Epithelial cell of prostate (primary cell): Measurements from ENCODE around the gene NUP35.
A peak's percentile ranks its signal among the peaks of the same experiment; 100 is the strongest.
"Not testable (repeated sequence)": the region's sequence is repeated elsewhere in the genome, so short reads cannot be mapped to it uniquely, and the experiment has no call there.

Source experiments
- DNase-seq: peaks from one replicate; pipeline ENCODE4 v3.0.0-alpha.2; 2011; ENCODE audit warnings: low read depth, low spot score
- H3K27ac ChIP-seq: fragments of 450-650 bp; 2 replicates; pipeline ENCODE4 v1.5.1; 2017; ENCODE audit warnings: mild to moderate bottlenecking

NUP35 gene

GRCh38 chr2:183126635-183127034 lies 2.4 kb downstream of the NUP35 start:
- DNase-seq = no peak
- no peak overlapping the region for H3K27ac ChIP-seq

- no peak overlapping the region for H3K27ac ChIP-seq
- DNase-seq = no peak
These were observed 9.8 kb downstream of the NUP35 start for GRCh38 chr2:183134016-183134415.

- no peak for DNase-seq
- no peak overlapping the region for H3K27ac ChIP-seq
These were observed 24.7 kb downstream of the NUP35 start for GRCh38 chr2:183148955-183149354.

GRCh38 chr2:183149489-183149888 lies 25.2 kb downstream of the NUP35 start:
- H3K27ac ChIP-seq = no peak overlapping the region
- no peak for DNase-seq

DNA sequence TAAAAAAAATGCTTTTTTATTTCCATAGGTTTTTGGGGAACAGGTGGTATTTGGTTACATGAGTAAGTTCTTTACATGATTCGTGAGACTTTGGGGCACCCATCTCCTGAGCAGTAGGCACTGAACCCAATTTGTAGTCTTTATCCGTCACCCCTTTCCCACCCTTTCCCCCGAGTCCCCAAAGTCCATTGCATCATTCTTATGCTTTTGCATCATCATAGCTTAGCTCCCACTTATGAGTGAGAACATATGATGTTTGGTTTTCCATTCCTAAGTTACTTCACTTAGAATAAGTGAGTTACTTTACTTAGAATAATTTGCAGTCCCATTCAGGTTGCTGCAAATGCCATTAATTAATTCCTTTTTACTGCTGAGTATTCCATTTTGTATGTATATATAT lies 28.0 kb downstream of the NUP35 start:
- not testable (repeated sequence) for H3K27ac ChIP-seq, DNase-seq

GRCh38 chr2:183153967-183154366 lies 29.7 kb downstream of the NUP35 start:
- DNase-seq = no peak
- H3K27ac ChIP-seq = no peak overlapping the region

DNA sequence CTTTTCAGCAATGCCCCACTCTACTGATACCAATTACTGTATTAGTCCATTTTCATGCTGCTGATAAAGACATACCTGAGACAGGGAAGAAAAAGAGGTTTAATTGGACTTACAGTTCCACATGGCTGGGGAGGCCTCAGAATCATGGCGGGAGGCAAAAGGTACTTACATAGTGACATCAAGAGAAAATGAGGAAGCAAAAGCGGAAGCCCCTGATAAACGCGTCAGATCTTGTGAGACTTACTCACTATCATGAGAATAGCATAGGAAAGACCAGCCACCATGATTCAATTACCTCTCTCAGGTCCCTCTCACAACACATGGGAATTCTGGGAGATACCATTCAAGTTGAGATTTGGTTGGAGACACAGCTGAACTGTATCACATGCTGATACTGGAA lies 30.5 kb downstream of the NUP35 start:
- DNase-seq, H3K27ac ChIP-seq: not testable (repeated sequence)

DNA sequence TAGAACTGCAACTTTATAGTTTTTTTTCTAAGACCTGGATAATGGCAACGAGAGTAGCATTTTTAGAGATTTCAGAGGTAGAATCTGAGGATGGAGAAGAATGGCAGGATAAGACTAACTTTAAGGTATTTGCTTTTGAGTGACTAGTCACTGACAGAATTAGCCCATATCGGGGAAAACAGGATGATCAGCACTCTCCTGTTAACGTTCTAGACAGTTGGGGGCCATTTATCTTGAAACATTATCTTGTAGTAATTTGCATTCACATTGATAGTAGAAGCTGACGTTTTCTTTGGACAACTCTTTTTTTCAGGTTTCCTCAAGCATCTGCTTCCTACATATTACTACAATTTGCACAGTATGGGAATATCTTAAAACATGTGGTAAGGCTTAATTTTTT lies 32.9 kb downstream of the NUP35 start:
- no peak for DNase-seq
- no peak overlapping the region for H3K27ac ChIP-seq

- peak; percentile 6 for DNase-seq
- no peak overlapping the region for H3K27ac ChIP-seq
These were observed 38.1 kb downstream of the NUP35 start for GRCh38 chr2:183162362-183162761.

- no peak for DNase-seq
- no peak overlapping the region for H3K27ac ChIP-seq
These were observed 39.8 kb downstream of the NUP35 start for GRCh38 chr2:183163821-183164649.

DNA sequence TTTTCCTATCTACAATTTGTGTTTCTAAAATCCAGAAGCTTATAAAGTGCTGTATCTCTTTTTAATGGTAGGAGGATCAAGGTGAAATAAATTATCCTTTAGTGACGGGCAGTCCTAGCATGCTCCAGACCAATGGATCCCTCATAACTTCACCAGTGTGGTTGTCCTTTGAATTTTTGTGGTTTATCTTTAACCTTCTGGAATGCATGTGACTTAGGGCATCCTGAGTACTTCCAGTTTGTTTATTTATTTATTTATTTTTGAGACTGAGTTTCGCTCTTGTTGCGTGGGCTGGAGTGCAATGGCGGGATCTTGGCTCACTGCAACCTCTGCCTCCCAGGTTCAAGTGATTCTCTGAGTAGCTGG lies 40.4 kb downstream of the NUP35 start:
- no peak for DNase-seq
- no peak overlapping the region for H3K27ac ChIP-seq

GRCh38 chr2:183166210-183166609 lies 42.0 kb downstream of the NUP35 start:
- no peak for DNase-seq
- no peak overlapping the region for H3K27ac ChIP-seq

DNA sequence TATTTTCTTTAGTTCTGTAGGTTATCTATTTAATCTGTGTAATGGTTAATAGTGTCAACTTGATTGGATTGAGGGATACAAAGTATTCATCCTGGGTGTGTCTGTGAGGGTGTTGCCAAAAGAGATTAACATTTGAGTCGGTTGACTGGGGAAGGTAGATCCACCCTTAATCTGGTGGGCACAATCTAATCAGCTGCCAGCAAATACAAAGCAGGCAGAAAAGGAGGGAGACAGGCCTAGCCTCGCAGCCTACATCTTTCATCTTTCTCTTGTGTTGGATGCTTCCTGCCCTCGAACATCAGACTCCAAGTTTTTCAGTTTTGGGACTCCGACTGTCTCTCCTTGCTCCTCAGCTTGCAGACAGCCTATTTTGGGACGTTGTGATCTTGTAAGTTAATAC lies 42.7 kb downstream of the NUP35 start:
- not testable (repeated sequence) for DNase-seq, H3K27ac ChIP-seq

- no peak overlapping the region for H3K27ac ChIP-seq
- no peak for DNase-seq
These were observed 48.1 kb downstream of the NUP35 start for GRCh38 chr2:183172220-183172887.

GRCh38 chr2:183179156-183179555 lies 54.9 kb downstream of the NUP35 start:
- no peak for DNase-seq

GRCh38 chr2:183185534-183185933 lies 61.3 kb downstream of the NUP35 start:
- no peak for DNase-seq
- H3K27ac ChIP-seq = no peak overlapping the region

More at GRCh38 chr2:183179156-183179555, 54.9 kb downstream of the NUP35 start:
- H3K27ac ChIP-seq = no peak overlapping the region

GRCh38 chr2:183186296-183186695 lies 62.1 kb downstream of the NUP35 start:
- no peak for DNase-seq

DNA sequence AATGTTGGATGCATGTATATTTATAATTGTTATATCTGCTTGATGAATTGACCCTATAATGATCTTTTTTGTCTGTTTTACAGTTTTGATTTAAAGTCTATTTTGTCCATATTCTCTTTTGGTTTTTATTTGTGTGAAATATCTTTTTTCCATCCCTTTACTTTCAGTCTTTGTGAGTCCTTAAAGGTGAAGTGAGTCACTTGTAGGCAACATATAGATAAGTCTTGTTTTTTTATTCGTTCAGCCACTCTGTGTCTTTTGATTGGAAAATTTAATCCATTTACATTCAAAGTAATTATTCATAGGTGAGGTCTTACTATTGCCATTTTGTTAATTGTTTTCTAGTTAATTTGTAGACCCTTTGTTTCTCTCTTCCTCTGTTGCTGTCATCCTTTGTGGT lies 62.5 kb downstream of the NUP35 start:
- H3K27ac ChIP-seq = no peak overlapping the region
- DNase-seq = no peak

More at GRCh38 chr2:183186296-183186695, 62.1 kb downstream of the NUP35 start:
- H3K27ac ChIP-seq = no peak overlapping the region

GRCh38 chr2:183192343-183192742 lies 68.1 kb downstream of the NUP35 start:
- DNase-seq = no peak
- no peak overlapping the region for H3K27ac ChIP-seq

DNA sequence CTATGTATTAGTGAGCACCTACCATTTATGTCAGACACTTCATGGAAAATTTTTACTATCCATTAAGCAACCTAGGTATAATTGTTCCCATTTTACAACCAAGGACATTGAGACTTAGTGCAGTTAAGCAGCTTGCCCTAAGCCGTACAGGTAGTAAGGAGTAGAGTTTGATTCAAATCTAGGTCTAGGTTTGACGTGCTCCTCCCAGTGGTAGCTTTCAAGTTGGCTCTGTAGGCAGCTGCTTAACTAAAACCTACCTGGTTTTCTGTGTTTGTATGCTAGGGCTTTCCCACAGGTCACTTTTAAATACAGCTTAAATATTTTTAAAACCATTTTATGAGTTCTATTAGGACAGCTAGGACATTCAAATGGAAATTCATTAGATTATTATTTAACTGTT lies 69.7 kb downstream of the NUP35 start:
- no peak for DNase-seq
- no peak overlapping the region for H3K27ac ChIP-seq

- no peak for DNase-seq
- no peak overlapping the region for H3K27ac ChIP-seq
These were observed 71.2 kb downstream of the NUP35 start for GRCh38 chr2:183195397-183195796.

GRCh38 chr2:183195998-183196409 lies 71.8 kb downstream of the NUP35 start:
- DNase-seq = no peak
- no peak overlapping the region for H3K27ac ChIP-seq
